ENCODE results near the gene CCDC61.

The CCDC61 gene

GRCh38 chr19:46025835-46026234, 30.6 kb downstream of the CCDC61 start:
- in situ Hi-C loops (cut with MboI; ENCODE audit: low sequenced_read_pairs, unreplicated experiment), result loop anchor here (10.0 kb wide), 1 partner anchor 239 kb away; no protein-coding TSS in a partner anchor
- no peak for TF ChIP-seq CTCF (IDR thresholded peaks at IDR 0.05; ENCODE audit: borderline replicate concordance, control extremely low read depth, extremely low read depth, insufficient read depth, missing control alignments)
- no peak for DNase-seq (ENCODE audit: low spot score)

- in situ Hi-C loops (cut with MboI; ENCODE audit: low sequenced_read_pairs, unreplicated experiment), result no loop called here
- DNase-seq (ENCODE audit: low spot score), result no peak
- TF ChIP-seq CTCF (IDR thresholded peaks at IDR 0.05; ENCODE audit: borderline replicate concordance, control extremely low read depth, extremely low read depth, insufficient read depth, missing control alignments), result no peak
Observed at GRCh38 chr19:46030812-46031550, 35.7 kb downstream of the CCDC61 start.

GRCh38 chr19:46031781-46032596, 36.7 kb downstream of the CCDC61 start:
- no peak for DNase-seq (ENCODE audit: low spot score)
- in situ Hi-C loops (cut with MboI; ENCODE audit: low sequenced_read_pairs, unreplicated experiment), result no loop called here
- no peak for TF ChIP-seq CTCF (IDR thresholded peaks at IDR 0.05; ENCODE audit: borderline replicate concordance, control extremely low read depth, extremely low read depth, insufficient read depth, missing control alignments)

- in situ Hi-C loops (cut with MboI; ENCODE audit: low sequenced_read_pairs, unreplicated experiment), result no loop called here
- no peak for TF ChIP-seq CTCF (IDR thresholded peaks at IDR 0.05; ENCODE audit: borderline replicate concordance, control extremely low read depth, extremely low read depth, insufficient read depth, missing control alignments)
- DNase-seq (ENCODE audit: low spot score), result no peak
Observed at GRCh38 chr19:46032597-46033025, 37.3 kb downstream of the CCDC61 start.

- DNase-seq (ENCODE audit: low spot score), result no peak
- in situ Hi-C loops (cut with MboI; ENCODE audit: low sequenced_read_pairs, unreplicated experiment), result no loop called here
- no peak for TF ChIP-seq CTCF (IDR thresholded peaks at IDR 0.05; ENCODE audit: borderline replicate concordance, control extremely low read depth, extremely low read depth, insufficient read depth, missing control alignments)
Observed at GRCh38 chr19:46033401-46033800, 38.1 kb downstream of the CCDC61 start.

GRCh38 chr19:46035546-46035945, 40.3 kb downstream of the CCDC61 start:
- TF ChIP-seq CTCF (IDR thresholded peaks at IDR 0.05; ENCODE audit: borderline replicate concordance, control extremely low read depth, extremely low read depth, insufficient read depth, missing control alignments), result no peak
- in situ Hi-C loops (cut with MboI; ENCODE audit: low sequenced_read_pairs, unreplicated experiment), result no loop called here
- no peak for DNase-seq (ENCODE audit: low spot score)

Data from GM13976 (cell line).